ENCODE measurements around the gene RNF224.
"Not testable (repeated sequence)": the region's sequence is repeated elsewhere in the genome, so short reads cannot be mapped to it uniquely, and the experiment has no call there.

The RNF224 gene

DNA sequence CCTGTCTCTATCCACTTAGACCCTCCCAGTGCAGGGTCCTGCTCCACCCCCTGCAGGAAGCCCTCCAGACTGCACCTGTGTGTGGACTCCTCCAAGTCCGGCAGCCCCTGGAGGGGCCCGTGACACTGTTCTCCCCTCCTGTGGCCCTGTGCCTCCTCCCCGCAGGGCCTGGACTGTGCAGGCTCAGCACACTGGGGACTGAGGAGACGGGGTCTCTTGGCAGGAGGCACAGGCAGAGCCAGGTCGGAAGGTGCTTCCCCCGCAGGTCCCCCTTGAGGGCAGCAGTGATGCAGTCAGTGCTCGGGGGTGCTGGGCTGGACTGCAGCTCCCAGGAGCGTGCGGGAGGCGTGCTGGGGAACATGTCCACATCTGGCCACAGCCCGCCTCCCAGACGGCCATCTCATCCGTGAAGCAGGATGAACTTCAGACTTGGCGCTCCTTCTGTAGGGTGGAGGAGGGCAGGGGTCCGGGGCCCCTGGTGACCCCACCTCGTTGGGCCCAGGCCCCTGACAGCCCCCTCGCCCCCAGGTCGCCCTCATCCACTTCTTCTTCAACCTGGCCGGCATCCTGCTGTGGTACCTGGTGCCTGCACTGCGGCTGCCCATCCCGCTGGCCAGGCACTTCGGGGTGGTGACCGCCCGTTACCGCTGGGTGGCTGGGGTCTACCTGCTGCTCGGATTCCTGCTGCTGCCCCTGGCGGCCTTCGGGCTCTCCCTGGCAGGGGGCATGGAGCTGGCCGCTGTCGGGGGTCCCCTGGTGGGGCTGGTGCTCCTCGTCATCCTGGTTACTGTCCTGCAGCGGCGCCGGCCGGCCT, 8.3 kb downstream of the RNF224 start:
- H3K9ac ChIP-seq: no peak overlapping the region
- no peaks in the 10 kb centered on the region for H3K9me3 ChIP-seq (ENCODE audit: control insufficient read depth, low read length)
- peak overlapping the region; percentile 45 for H3K4me2 ChIP-seq (ENCODE audit: low read length)
- H3K4me3 ChIP-seq (ENCODE audit: low read depth, low read length): no peak overlapping the region
- no peaks in the 10 kb centered on the region for H3K27me3 ChIP-seq (ENCODE audit: control insufficient read depth, insufficient read depth, low read length)
- TF ChIP-seq, protein P1, sequence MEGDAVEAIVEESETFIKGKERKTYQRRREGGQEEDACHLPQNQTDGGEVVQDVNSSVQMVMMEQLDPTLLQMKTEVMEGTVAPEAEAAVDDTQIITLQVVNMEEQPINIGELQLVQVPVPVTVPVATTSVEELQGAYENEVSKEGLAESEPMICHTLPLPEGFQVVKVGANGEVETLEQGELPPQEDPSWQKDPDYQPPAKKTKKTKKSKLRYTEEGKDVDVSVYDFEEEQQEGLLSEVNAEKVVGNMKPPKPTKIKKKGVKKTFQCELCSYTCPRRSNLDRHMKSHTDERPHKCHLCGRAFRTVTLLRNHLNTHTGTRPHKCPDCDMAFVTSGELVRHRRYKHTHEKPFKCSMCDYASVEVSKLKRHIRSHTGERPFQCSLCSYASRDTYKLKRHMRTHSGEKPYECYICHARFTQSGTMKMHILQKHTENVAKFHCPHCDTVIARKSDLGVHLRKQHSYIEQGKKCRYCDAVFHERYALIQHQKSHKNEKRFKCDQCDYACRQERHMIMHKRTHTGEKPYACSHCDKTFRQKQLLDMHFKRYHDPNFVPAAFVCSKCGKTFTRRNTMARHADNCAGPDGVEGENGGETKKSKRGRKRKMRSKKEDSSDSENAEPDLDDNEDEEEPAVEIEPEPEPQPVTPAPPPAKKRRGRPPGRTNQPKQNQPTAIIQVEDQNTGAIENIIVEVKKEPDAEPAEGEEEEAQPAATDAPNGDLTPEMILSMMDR (IDR thresholded peaks at IDR 0.05): no peak
- peaks cover 14% of the 10 kb centered on the region for H3K4me1 ChIP-seq
- no peaks in the 10 kb centered on the region for H3K79me2 ChIP-seq
- H3K36me3 ChIP-seq (ENCODE audit: control insufficient read depth, insufficient read depth, low read length): no peaks in the 10 kb centered on the region
- peak overlapping the region; percentile 78 for H2AFZ ChIP-seq
- no peak overlapping the region for H3K27ac ChIP-seq

- peak overlapping the region; percentile 60 for H3K4me2 ChIP-seq (ENCODE audit: low read length)
- H3K9ac ChIP-seq: no peak overlapping the region
- TF ChIP-seq, protein P1 (IDR thresholded peaks at IDR 0.05): peak; percentile 96
- no peaks in the 10 kb centered on the region for H3K27me3 ChIP-seq (ENCODE audit: control insufficient read depth, insufficient read depth, low read length)
- H3K9me3 ChIP-seq (ENCODE audit: control insufficient read depth, low read length): no peaks in the 10 kb centered on the region
- H3K36me3 ChIP-seq (ENCODE audit: control insufficient read depth, insufficient read depth, low read length): no peaks in the 10 kb centered on the region
- H3K4me1 ChIP-seq: peaks cover 14% of the 10 kb centered on the region
- H2AFZ ChIP-seq: peak overlapping the region; percentile 78
- H3K79me2 ChIP-seq: no peaks in the 10 kb centered on the region
- H3K4me3 ChIP-seq (ENCODE audit: low read depth, low read length): no peak overlapping the region
- H3K27ac ChIP-seq: peak overlapping the region; percentile 65
Measured at GRCh38 chr9:137236238-137236935, 9.1 kb downstream of the RNF224 start.

- H3K27me3 ChIP-seq (ENCODE audit: control insufficient read depth, insufficient read depth, low read length): no peaks in the 10 kb centered on the region
- no peak overlapping the region for H3K4me3 ChIP-seq (ENCODE audit: low read depth, low read length)
- peaks cover 14% of the 10 kb centered on the region for H3K4me1 ChIP-seq
- H3K36me3 ChIP-seq (ENCODE audit: control insufficient read depth, insufficient read depth, low read length): no peaks in the 10 kb centered on the region
- H3K4me2 ChIP-seq (ENCODE audit: low read length): peak overlapping the region; percentile 60
- TF ChIP-seq, protein P1 (IDR thresholded peaks at IDR 0.05): no peak
- peak overlapping the region; percentile 78 for H2AFZ ChIP-seq
- no peaks in the 10 kb centered on the region for H3K79me2 ChIP-seq
- no peaks in the 10 kb centered on the region for H3K9me3 ChIP-seq (ENCODE audit: control insufficient read depth, low read length)
- H3K9ac ChIP-seq: peak overlapping the region; percentile 6
- H3K27ac ChIP-seq: peak overlapping the region; percentile 65
Measured at GRCh38 chr9:137236936-137237421, 9.7 kb downstream of the RNF224 start.

GRCh38 chr9:137237759-137238726, 10.7 kb downstream of the RNF224 start:
- Histone ChIP-seq H2AFZ (no peak overlapping the region), H3K4me3 (ENCODE audit: low read depth, low read length) (no peak overlapping the region), H3K27ac (peak overlapping the region; percentile 65), H3K36me3 (ENCODE audit: control insufficient read depth, insufficient read depth, low read length) (no peaks in the 10 kb centered on the region), H3K79me2 (no peaks in the 10 kb centered on the region), H3K9ac (no peak overlapping the region), H3K9me3 (ENCODE audit: control insufficient read depth, low read length) (no peaks in the 10 kb centered on the region), H3K27me3 (ENCODE audit: control insufficient read depth, insufficient read depth, low read length) (no peaks in the 10 kb centered on the region), H3K4me1 (peaks cover 16% of the 10 kb centered on the region), H3K4me2 (ENCODE audit: low read length) (no peak overlapping the region)
- TF ChIP-seq, protein P1 (IDR thresholded peaks at IDR 0.05): no peak

DNA sequence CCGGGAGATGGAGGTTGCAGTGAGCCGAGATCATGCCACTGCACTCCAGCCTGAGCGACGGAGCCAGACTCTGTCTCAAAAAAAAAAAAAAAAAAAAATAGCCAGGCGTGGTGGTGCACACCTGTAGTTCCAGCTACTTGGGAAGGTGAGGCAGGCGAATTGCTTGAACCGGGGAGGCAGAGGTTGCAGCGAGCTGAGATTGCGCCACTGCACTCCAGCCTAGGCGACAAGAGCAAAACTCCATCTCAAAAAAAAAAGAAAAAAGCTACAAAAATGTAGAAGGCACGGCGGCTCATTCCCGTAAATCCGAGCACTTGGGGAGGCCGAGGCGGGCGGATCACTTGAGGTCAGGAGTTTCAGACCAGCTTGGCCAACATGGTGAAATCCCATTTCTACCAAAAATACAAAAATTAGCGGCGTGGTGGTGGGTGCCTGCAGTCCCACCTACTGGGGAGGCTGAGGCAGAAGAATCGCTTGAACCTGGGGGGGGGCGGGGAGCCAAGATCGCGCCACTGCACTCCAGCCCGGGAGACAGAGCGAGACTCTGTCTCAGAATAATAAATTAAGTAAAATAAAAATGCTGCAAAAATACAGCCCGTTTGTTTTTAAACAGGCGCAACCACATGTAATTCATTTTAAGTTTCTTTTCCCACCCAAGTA, 12.4 kb downstream of the RNF224 start:
- Histone ChIP-seq H3K4me3 (ENCODE audit: low read depth, low read length) (peak overlapping the region; percentile 86), H2AFZ (peak overlapping the region; percentile 85), H3K27ac (peak overlapping the region; percentile 96), H3K4me2 (ENCODE audit: low read length) (peak overlapping the region; percentile 91), H3K4me1 (peaks cover 16% of the 10 kb centered on the region)
- not testable (repeated sequence) for H3K9ac ChIP-seq; H3K36me3 ChIP-seq (ENCODE audit: control insufficient read depth, insufficient read depth, low read length); H3K79me2 ChIP-seq; H3K27me3 ChIP-seq (ENCODE audit: control insufficient read depth, insufficient read depth, low read length); H3K9me3 ChIP-seq (ENCODE audit: control insufficient read depth, low read length)
